CD4-positive, alpha-beta T cell treated with Interleukin-10 for 1 hour (primary cell): ENCODE results near the gene PKIB.
"Not testable (repeated sequence)": the region's sequence is repeated elsewhere in the genome, so short reads cannot be mapped to it uniquely, and the experiment has no call there.

Experiments
- DNase-seq: peaks from one replicate; pipeline ENCODE4 v3.0.0-alpha.2; 2020

The PKIB gene

DNA sequence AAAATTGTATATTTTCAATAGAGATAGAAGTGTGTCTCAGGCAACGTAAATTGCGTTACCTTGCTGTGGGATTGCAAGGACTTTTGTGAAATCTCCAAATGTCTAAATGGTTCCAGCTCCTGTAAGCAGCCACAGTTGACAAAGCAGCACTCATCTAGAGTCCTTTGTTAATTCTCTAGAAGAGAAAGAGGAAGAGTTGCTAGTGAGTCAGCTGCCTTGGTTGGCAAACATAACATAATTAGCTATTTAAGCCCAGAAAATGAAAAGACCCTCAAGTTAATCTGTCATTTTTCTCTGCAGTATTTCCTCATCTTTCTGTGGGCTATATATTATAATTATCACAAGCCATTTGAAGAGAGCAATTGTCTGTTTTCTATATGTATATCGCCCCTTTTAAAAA lies 102.9 kb downstream of the PKIB start:
- no peak for DNase-seq

DNA sequence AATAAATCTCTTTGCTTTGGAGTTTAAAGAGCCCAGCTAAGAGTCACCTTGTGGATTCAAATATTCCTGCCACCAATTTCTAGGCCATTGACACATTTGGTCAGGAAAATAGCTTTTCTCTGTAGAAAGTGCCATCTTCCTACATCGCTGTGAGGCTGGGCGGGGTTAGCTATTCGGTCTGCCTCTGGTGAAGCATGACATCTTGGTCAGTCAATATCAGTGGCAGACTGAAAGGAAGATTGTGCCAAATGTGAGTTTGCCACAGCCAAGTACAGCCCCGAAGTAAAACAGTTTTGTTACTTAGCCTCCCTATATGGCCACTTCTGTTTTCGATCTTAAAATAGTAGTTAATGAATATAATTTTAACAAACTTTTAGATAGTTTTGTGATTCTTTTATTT lies 103.9 kb downstream of the PKIB start:
- no peak for DNase-seq

DNA sequence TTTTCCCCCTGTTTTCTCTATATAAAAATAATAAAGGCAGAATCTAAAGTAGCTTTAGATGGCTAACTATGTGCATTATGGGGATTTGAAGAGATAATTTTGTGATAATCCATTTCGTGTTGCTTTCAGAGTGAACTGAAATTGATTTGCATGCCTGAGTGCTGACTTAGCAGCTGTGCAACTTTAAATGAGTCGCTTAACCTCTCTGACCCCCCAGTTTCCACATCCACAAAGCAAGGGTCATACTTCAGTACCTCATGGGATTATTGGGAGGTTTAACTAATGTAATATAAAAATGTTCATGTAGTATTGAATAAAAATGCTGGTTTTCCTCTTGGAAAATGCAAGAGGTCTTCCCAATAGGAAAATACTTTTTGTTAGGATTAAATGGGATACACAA lies 105.5 kb downstream of the PKIB start:
- no peak for DNase-seq

DNA sequence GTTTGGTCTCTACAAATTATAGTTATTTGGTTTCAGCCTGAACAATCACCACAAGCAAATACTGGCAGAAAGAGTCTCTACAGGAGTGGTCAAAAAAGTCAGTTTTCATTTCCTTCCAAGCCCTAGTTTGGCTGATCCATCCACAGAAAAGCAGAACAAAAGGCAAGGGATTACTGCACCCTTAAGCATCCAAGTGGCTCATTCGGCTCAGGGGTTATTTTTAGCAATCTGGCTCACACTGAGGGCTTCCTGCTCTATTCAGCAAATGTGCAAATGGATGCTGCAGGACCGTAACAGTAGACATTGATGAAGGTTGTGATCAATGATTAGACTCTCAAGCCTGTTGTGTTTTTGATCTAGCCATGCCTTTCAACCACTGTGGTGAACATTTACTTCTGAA lies 107.1 kb downstream of the PKIB start:
- DNase-seq, result no peak

DNA sequence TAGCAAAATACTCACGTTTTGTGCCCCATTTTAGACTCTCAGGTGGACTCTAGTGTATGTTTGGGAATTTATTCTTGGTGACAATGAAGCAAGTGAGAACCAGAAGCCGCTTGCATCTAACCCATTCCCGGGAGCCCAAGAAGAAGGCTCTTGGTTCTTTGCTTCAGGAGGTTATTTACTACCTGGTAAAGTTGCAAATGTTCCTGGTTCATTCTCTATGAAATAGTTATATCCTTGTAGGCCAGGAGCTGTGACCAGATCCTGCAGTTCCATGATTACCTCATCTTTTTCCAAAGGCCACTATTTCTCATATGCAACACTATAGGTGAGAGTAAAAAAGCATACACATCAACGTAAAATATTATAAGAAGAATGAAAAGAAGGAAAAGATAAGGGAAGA lies 108.4 kb downstream of the PKIB start:
- DNase-seq, result no peak

DNA sequence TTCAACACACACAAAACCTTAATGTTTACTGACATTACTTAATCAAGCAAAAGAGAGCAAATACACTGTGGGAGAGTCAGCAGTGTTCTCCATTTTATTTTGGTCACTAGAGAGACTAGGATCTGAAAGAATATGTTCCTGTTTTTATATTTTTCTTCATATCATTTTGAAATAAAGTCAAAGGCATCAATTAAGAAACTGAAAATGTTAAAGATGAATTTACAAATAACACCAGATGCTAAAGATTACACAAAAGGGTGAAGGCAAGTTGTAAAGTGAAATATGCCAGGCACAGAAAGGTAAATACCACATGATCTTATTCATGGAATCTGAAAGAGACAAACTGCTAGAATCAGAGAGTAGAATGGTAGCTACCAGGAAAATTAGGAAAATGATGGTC lies 109.0 kb downstream of the PKIB start:
- no peak for DNase-seq

DNA sequence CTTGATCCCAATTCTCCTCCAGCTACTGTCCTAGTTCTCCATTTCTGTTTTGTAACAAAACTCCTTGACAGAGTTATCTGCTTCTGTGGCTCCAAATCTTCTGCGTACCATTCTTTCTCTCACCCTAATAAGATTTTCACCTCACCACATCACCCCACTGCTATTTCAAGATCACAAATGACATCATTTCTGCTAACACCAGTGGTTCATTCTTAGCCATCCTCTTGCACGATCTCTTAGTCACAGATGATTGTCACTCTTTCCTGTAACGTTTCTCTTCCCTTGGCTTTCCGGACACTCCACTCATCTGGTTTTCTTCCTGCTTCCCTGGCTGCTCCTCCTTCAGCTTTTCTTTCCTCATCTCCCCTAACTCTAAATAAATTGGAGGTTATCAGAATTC lies 112.5 kb downstream of the PKIB start:
- no peak for DNase-seq

DNA sequence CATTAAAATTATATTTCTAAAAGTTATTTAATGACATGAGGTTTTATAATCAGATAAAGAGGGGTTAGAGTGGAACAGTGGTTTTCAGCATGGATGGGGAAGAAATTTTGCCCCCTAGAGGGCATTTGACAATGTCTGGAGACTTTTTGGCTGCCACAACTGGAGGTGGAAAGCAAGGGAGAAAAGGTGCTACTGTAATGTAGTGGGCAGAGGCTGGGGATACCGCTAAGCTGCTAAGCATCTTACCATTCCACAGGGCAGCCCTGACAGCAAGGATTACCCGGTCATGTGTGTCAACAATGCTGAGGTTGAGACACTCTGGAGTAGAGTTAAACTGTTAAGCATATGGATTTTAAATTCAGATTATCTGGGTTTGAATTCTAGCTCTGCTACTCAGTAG lies 116.4 kb downstream of the PKIB start:
- DNase-seq, result no peak

DNA sequence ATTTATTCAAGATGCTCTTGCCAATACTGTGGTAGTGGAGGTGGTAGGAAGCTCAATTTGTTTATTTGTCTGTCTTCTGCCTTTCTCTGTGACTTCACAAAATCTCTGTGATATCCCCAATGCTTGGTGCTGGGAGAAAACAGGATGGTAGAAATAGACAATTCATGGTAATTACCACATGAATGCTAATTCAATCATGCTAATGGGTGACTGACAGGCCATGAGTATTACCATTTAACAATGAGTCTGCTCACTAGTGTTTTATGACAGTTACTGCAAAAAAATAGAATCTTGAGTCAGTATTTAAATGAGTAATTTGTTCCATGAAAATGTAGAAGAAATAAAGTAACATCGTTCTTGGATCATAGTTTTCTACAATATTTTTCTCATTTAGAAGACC lies 117.0 kb downstream of the PKIB start:
- DNase-seq, result no peak

DNA sequence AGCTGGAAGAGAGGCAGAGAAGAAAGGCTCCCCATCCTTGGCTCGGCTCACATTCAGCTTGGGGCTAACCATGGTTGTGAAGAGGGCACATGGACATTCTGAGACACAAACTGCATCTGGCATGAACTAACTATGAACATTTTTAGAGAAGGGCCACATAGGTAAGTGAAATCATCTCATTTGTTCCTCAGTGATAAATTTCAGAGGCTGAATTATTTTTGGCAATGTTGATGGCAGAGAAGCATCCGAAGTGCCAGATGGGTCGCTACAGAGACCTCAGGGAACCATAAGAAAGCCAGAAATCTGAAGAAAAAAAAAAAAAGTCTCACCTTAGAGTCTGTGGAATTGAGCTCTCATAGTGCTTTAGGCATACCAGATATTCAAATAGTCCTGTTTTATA lies 120.1 kb downstream of the PKIB start:
- DNase-seq, result no peak

DNA sequence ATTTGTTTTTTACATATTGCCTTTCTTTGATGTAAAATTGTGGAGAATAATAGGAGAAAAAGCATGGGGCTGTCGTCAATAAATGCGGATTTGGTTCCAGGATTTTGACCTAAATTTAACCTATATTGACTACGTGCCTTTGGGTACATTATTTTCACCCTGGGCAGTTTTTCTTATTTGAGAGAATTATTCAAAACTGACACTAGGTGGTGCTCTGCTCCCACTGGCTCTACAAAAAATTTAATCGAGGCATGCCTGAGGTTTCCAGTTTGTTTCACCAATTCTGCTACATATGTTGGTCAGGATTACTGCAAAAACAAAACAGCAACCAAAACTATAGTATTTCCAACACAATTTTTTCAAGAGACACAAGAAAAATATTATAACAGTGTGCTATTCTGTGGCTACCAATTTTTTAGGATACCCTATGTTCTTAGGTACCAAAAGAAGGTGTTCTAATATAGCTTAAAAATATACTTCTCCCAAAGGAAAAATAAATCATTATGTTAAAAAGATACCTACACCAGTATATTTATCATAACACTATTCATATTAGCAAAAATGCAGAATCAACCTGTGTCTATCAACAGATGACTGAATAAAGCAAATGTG lies 120.7 kb downstream of the PKIB start:
- DNase-seq, result peak; percentile 15

DNA sequence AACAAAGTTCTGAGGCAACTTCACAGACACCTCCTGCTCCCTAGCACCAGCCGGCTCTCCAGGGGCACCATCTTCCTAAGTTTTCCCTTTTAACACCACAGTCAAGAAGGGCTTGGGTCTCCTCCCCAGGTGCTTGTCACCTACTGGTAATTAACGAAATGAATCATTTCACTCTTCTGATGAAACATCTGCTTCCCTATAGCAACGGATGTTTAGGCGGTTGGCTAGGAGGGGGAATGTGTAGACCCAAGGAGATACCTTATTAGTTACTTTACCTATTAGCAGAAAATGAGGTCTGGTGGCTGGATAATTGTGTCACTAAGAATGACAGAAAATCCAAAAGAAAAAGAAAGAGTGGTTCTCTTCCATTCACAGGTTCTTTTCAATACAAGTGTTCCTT lies 123.1 kb downstream of the PKIB start:
- no peak for DNase-seq

DNA sequence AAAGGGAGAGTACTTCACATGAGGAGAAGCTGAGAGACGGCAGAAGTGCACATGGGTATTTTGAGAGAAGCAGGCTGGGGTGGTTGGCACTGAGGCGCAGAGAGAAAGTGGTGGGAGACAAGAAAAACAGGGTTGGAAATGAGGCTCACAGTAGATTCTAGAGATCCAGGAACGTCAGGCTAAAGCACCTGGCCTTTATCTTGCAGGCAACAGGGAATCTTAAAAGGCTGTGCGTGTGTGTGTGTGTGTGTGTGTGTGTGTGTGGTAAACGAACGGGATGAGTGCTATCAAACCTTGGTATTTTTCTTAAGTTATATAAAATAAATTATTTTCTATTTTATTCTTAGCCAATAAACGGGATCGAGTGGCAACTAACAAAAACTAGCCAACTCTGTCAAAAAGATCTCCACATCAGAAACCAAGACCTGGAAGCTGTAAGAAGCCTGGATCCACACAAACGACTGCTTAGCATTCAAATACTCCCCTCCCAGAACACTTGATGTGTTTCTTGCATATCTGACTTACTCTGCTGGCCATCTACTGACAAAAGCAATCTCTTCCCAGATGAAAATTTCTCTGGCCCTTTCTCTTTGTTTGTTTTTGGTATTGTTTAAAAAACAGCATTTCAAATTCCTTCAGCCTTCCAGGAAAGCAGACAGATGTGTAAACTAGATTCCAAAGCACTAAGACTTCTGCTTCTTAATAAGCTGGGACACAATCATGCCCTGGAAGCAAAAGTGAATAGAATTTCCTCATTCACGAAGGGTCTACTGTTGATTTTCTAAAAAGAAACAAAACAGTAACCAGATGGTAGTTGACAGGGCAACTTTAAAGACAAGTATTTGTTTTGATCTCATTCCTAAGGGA lies 124.6 kb downstream of the PKIB start:
- no peak for DNase-seq

DNA sequence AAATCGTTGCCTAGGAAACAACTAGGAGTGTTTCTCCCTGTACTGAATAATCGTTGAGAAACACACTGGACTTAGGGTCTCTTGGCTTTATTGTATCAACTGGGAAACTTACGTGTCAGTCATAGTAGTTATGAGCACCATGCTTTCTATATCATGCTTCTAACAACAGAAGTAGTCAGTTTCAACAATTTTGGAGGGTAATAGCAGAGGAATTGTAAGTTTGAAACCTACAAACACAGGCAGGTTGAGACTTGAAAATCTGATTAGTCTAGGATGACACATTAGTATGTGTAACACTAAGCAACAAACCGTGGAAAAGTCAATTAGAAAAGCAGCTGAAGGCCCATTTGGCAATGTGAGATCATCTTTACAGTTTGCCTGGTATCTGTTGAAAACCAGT lies 125.4 kb downstream of the PKIB start:
- no peak for DNase-seq

DNA sequence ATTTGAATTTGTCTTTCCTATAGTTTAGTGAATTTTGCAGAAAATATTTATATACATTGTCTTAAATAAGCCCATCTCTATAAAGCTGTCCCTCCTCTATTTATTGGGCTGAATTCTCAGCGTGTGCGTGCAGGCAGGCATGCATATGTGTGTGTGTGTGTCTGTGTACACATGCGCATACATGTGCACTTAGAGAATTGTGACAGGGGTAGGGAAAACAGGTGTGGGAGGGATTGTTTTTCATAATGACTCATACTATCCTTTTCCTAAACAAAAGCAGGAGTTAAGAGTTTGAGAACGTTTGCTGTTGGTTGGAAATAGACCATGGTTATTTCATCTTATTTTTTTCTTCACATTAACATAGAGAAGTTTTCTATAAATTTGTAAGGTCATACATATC lies 126.0 kb downstream of the PKIB start:
- DNase-seq, result no peak

DNA sequence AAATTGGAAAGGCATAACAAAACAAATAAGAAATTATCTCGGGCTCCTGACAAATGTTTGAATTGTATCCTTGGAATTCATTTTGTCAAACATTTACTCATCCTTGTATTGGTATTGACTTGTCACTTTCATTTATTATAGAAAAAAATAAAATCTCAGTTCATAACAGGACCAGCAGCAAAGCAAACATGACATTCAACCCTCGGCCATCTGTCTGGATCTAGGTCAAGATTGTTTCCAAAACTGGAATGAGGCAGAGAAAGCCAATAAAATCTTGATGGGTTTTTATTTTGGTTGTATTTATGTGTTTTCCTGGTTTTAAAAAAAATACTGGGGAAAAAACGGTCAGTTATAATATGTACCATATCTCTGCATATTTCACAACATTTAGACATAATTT lies 126.4 kb downstream of the PKIB start:
- DNase-seq, result no peak

DNA sequence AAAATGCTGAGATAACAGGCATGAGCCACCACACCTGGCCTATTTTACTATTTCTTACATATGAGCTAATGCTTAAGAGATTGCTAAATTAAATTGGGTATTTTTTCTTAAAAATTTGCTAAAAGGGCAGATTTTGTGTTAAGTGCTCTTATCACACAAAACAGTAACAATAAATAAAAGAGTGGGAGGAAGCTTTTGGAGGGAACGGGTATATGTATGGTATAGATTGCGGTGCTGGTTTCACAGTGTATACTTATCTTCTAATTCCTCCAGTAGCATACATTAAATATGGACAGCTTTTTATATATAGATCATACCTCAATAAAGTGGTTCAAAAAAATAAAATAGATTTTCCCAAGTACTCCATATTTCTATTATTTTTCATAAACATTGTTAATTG lies 129.9 kb downstream of the PKIB start:
- no peak for DNase-seq

DNA sequence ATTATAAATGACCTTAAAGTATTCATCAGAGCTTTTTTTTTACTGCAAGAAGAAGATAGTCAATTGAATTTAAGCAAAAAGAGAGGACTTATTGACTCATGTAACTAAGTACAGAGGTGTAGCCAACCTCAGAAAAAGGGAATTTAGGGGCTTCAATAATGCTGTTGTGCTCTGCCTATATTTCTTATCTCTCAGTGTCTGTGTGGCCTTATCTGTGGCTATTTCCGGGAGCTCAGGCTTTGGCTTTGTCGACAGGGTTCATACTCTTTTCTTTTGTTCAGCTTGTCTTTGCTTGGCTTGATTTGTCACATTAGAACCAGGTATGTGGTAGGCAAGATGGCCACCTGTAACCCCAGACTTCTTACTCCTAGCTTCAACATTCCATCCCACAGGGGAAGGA lies 130.7 kb downstream of the PKIB start:
- no peak for DNase-seq

DNA sequence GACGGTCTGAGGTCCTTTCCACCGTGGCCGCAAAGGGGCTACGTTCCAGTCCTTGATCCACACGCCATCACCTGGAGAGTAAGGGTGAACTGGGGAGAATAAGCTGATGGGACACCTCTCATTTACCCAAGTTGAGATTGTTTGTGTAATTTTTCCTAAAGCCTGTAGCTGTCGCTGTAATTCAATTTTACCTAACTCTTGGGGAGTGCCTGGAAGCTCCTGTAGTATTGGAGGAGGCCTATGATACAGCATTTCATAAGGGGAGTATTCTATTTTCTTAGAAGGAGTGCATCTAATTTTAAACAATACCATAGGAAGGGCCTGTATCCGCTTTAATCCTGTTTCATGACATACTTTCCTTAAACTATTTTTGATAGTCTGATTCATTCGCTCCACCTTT lies 134.0 kb downstream of the PKIB start:
- DNase-seq, result not testable (repeated sequence)

DNA sequence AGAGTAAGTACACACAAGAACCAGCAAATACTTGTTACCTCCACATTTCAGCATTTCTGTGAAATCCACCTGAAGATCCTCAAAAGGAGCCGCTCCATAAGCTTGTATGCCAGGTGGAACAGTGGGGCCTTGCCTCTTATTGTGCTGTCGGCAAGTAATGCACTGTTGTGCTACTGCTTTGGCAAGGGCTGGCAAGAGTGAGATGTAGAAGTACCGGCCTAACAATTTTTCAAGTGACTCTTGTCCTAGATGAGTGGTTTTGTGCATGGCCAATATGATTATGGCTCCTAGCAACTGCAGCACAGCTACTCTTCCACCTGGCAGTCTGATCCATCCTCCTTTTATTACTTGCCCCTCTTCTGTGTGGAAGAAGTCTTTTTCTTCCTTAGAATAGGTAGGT lies 134.7 kb downstream of the PKIB start:
- not testable (repeated sequence) for DNase-seq

DNA sequence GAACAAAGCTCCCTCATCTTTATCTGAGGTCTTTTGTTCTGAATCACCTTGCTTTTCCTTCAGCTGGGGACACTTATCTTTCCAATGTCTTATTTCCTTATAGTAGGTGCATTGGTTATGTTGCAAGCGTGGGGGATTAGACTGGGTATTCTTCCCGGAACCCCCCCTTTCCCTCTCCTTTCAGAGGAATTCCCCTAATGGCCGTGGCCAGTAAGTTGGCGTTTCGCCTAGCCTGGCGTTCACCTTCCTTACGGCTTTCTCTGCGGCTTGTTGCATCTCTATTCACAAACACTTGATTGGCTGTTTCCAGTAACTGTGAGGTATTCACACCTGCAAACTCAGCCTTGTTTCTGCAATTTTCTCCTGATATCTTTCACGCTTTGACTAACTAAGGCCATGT lies 136.5 kb downstream of the PKIB start:
- DNase-seq, result no peak

DNA sequence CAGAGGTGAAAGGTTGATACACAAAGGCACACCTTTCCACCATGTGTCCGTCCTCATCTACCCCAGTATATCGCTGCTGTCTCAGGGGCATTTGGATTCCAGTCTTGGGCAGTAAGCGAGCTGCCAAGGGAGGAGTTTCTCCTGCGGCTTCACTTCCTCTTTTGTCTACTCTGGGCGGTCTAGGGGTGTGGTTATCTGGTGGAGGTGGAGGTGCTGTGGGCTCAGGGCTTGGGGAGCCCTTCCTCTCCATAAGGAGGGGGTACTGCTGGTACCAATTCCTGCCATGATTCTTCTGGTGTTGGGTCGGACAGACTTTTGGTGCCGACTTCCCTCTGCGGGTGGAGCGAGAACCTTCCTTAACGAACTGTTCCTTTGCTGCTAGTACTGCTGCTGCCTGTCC lies 137.4 kb downstream of the PKIB start:
- DNase-seq, result no peak

DNA sequence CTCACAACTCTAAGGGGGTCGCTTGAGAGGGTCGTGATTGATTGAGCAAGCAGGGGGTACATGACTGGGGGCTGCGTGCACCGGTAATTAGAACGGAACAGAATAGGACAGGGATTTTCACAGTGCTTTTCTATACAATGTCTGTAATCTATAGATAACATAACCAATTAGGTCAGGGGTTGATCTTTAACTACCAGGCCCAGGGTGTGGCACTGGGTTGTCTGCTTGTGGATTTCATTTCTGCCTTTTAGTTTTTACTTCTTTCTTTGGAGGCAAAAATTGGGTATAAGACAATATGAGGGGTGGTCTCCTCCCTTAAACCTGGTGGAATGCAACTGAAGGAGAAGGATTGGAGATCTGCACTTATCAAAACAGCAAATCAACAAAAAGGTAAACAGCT lies 138.7 kb downstream of the PKIB start:
- DNase-seq, result not testable (repeated sequence)

DNA sequence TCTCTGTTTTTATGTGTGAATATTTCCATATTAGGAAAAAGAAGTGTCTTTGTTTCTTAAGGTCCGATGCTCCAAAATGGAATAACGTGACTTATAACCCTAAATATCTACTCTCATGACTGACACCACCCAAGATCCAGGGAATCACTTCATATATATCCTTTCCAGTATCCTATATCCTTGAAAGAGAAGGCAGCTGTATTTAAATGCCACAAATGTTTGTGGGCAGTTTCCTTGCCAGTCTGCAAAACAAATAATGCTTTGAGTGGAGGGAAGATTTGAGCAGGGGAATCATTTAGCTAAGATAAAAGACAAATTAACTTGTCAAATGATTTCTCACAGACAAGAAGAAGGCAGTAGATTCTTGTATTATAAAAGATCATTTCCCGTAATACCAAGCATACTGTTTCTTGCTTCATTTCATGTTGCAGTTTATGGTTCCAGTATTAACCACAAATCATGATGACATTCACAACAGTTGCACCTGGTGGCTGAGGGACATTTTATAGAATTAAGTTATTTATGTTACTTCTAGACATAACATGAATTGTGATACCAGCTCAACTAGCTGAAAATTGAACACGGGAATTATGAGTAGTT lies 139.3 kb downstream of the PKIB start:
- DNase-seq, result no peak
